Thyroid gland (tissue), 4 donors: ENCODE measurements around the gene BCAT1. TPM values are rescaled to one million over a fixed set of nuclear protein-coding genes. Genes with fewer than 3 reads are reported as not detected.
"Not testable (repeated sequence)": the region's sequence is repeated elsewhere in the genome, so short reads cannot be mapped to it uniquely, and the experiment has no call there.

Experiments
- DNase-seq, 2 donors: peaks; one replicate each; pipeline ENCODE4 v3.0.0-alpha.2; 2019
- H3K27ac ChIP-seq, 3 donors: fragments of 200-600 bp; sonication (generic); 1 replicate in 2 of 3; 2 replicates in 1 of 3; pipeline ENCODE4 v1.5.1; 2016 to 2019; ENCODE audit warnings: mild to moderate bottlenecking in 1 of 3, moderate library complexity in 1 of 3
- H3K27me3 ChIP-seq: fragments of 200-600 bp; sonication (generic); one replicate; pipeline ENCODE4 v1.5.1; 2019
- H3K36me3 ChIP-seq, 2 donors: fragments of 200-600 bp; sonication (generic); one replicate each; pipeline ENCODE4 v1.5.1; 2016 to 2019
- H3K4me1 ChIP-seq, 2 donors: fragments of 200-600 bp; sonication (generic); one replicate each; pipeline ENCODE4 v1.5.1; 2017 to 2019
- H3K4me3 ChIP-seq, 3 donors: fragments of 200-600 bp; sonication (generic); replicated peaks in 1 of 3; 1 replicate in 2 of 3; 2 replicates in 1 of 3; pipeline ENCODE4 v1.5.1; 2016; ENCODE audit warnings: mild to moderate bottlenecking in 1 of 3
- H3K9me3 ChIP-seq: fragments of 200-600 bp; sonication (generic); one replicate; pipeline ENCODE4 v1.5.1; 2017
- CTCF ChIP-seq, 6 experiments: fragments of 200-600 bp in 3 of 6; fragments of 450-650 bp in 3 of 6; sonication (generic) in 3 of 6; IDR thresholded peaks; one replicate each; pipeline ENCODE4 v1.5.1; 2016 to 2019; ENCODE audit warnings: antibody characterized with exemption in 6 of 6, mild to moderate bottlenecking in 2 of 6, inconsistent platforms in 1 of 6, moderate library complexity in 1 of 6
- POLR2A ChIP-seq, 2 donors: fragments of 450-650 bp; IDR thresholded peaks; one replicate each; pipeline ENCODE4 v1.6.1; 2017; ENCODE audit warnings: antibody characterized with exemption in 2 of 2, mild to moderate bottlenecking in 2 of 2, moderate library complexity in 1 of 2
- WGBS, 2 donors: methylation state at CpG; one replicate each; pipeline ENCODE4 v1.1.5; 2017; 5-methylcytosine and 5-hydroxymethylcytosine counted together
- intact Hi-C: fragments of 100-400 bp; cut with DNase I; formaldehyde crosslinking; loops from one replicate; pipeline ENCODE4 v1.15.1; 2023
- total RNA-seq, 4 donors: library from RNA; depleted of rRNA; stranded (reverse); fragments of >200 nt; gene quantifications; one replicate each; pipeline ENCODE4 v1.2.3, GENCODE V29; 2016

BCAT1 gene
- total RNA-seq, 4 donors from 2014 or later: 3.8 to 49.1 (median 13.2) TPM

- Histone ChIP-seq H3K4me1 (peaks cover under 1 to 12% of the 10 kb centered on the region in 2 donors), H3K27ac (no peak overlapping the region), H3K9me3 (no peaks in the 10 kb centered on the region), H3K4me3 (no peak overlapping the region), H3K27me3 (no peaks in the 10 kb centered on the region), H3K36me3 (no peaks in the 10 kb centered on the region)
- intact Hi-C loops: no loop called here
- DNase-seq: no peak
- no peak for TF ChIP-seq POLR2A (IDR thresholded peaks at IDR 0.05)
- no peak for TF ChIP-seq CTCF (IDR thresholded peaks at IDR 0.05)
- 96 to 100% methylated on average over 1 of the region's 1 CpG for WGBS, 2 donors
Measured at GRCh38 chr12:24945039-24945438, 3.9 kb downstream of the BCAT1 start.

GRCh38 chr12:24944601-24944975 lies 4.3 kb downstream of the BCAT1 start:
- no peak for TF ChIP-seq POLR2A (IDR thresholded peaks at IDR 0.05)
- TF ChIP-seq CTCF (IDR thresholded peaks at IDR 0.05): no peak
- Histone ChIP-seq H3K9me3 (no peaks in the 10 kb centered on the region), H3K36me3 (no peaks in the 10 kb centered on the region), H3K4me3 (no peak overlapping the region), H3K4me1 (peaks cover 5 to 15% of the 10 kb centered on the region in 2 donors), H3K27me3 (no peaks in the 10 kb centered on the region), H3K27ac (no peak overlapping the region)
- no peak for DNase-seq
- intact Hi-C loops: no loop called here
- WGBS, 2 donors: 97 to 99% methylated on average over 2 of the region's 2 CpGs

GRCh38 chr12:24943947-24944600 lies 4.8 kb downstream of the BCAT1 start:
- 57 to 85% methylated on average over 6 of the region's 6 CpGs for WGBS, 2 donors
- H3K36me3 ChIP-seq: no peaks in the 10 kb centered on the region
- no peak for TF ChIP-seq POLR2A (IDR thresholded peaks at IDR 0.05)
- no peak for TF ChIP-seq CTCF (IDR thresholded peaks at IDR 0.05)
- no peak for DNase-seq
- no peak overlapping the region for H3K4me3 ChIP-seq
- intact Hi-C loops: no loop called here
- H3K4me1 ChIP-seq: peaks cover 7 to 15% of the 10 kb centered on the region in 2 donors
- H3K27ac ChIP-seq: no peak overlapping the region
- H3K27me3 ChIP-seq: no peaks in the 10 kb centered on the region
- H3K9me3 ChIP-seq: no peaks in the 10 kb centered on the region

GRCh38 chr12:24940157-24940556 lies 8.7 kb downstream of the BCAT1 start:
- Histone ChIP-seq H3K4me3 (no peak overlapping the region), H3K27me3 (no peaks in the 10 kb centered on the region), H3K9me3 (no peaks in the 10 kb centered on the region), H3K4me1 (peaks cover 7 to 15% of the 10 kb centered on the region in 2 donors), H3K36me3 (no peaks in the 10 kb centered on the region), H3K27ac (peak overlapping the region in 1 of 3 donors; percentile 7)
- WGBS, 2 donors: 34 to 43% methylated on average over 2 of the region's 2 CpGs
- TF ChIP-seq CTCF (IDR thresholded peaks at IDR 0.05) (no peak), POLR2A (IDR thresholded peaks at IDR 0.05) (no peak)
- no peak for DNase-seq
- intact Hi-C loops: no loop called here

GRCh38 chr12:24939551-24939950 lies 9.3 kb downstream of the BCAT1 start:
- peak; percentile 64 to 74 for DNase-seq
- WGBS, 2 donors: 52 to 63% methylated on average over 6 of the region's 6 CpGs
- H3K4me3 ChIP-seq, H3K36me3 ChIP-seq, H3K27me3 ChIP-seq, H3K9me3 ChIP-seq, H3K27ac ChIP-seq, intact Hi-C loops: not testable (repeated sequence)
- H3K4me1 ChIP-seq: peaks cover 7 to 15% of the 10 kb centered on the region in 2 donors
